ENCODE measurements around the gene ANKDD1B. TPM values are rescaled to one million over a fixed set of nuclear protein-coding genes. Genes with fewer than 3 reads are reported as not detected.
A peak's percentile ranks its signal among the peaks of the same experiment; 100 is the strongest.

The ANKDD1B gene
- total and polyA plus RNA-seq, 2 of the 13 experiments (the other 11 are each of a cell fraction or from before 2014, with no cell fraction given): 0.12 to 0.27 TPM

GRCh38 chr5:75611311-75612225, at the start of gene ANKDD1B (continued):
- TF ChIP-seq HMGXB4 (CRISPR knock-in tag; IDR thresholded peaks at IDR 0.05; ENCODE audit: borderline replicate concordance in 1 of 2, low read depth in 1 of 2) (peak in 1 of 2 experiments; percentile 51; a peak in 1 of 4 replicates), SIX4 (CRISPR knock-in tag; IDR thresholded peaks at IDR 0.05) (no peak), ARNTL (CRISPR knock-in tag; IDR thresholded peaks at IDR 0.05) (no peak), GABPA (IDR thresholded peaks at IDR 0.05; ENCODE audit: low read depth, low read length) (no peak), GABPA (CRISPR knock-in tag; IDR thresholded peaks at IDR 0.05; ENCODE audit: low read depth) (no peak), RAD21 (CRISPR knock-in tag; IDR thresholded peaks at IDR 0.05) (0 out of 2 replicates have a peak, but pooled peaks have one; percentile 31), ZNF430 (CRISPR knock-in tag; IDR thresholded peaks at IDR 0.05) (peak; percentile 45; the same call in 1 of the 2 replicates), IRF1 (CRISPR knock-in tag; IDR thresholded peaks at IDR 0.05; ENCODE audit: low read depth) (no peak), ZNF850 (CRISPR knock-in tag; conservative IDR thresholded peaks at IDR 0.05) (0 out of 2 replicates have a peak, but pooled peaks have one; percentile 57), NFKB2 (CRISPR knock-in tag; IDR thresholded peaks at IDR 0.05; ENCODE audit: borderline replicate concordance) (peak; percentile 67; the same call in 1 of the 2 replicates), ZNF704 (CRISPR knock-in tag; IDR thresholded peaks at IDR 0.05; ENCODE audit: borderline replicate concordance) (no peak), ZNF746 (CRISPR knock-in tag; IDR thresholded peaks at IDR 0.05) (no peak), RNF219 (CRISPR knock-in tag; IDR thresholded peaks at IDR 0.05) (no peak), ZNF557 (CRISPR knock-in tag; IDR thresholded peaks at IDR 0.05) (no peak), TEAD2 (CRISPR knock-in tag; IDR thresholded peaks at IDR 0.05) (no peak), KLF12 (CRISPR knock-in tag; IDR thresholded peaks at IDR 0.05; ENCODE audit: borderline replicate concordance) (no peak), ZNF569 (CRISPR knock-in tag; IDR thresholded peaks at IDR 0.05; ENCODE audit: borderline replicate concordance) (no peak), ZNF878 (CRISPR knock-in tag; IDR thresholded peaks at IDR 0.05) (no peak), ZNF530 (CRISPR knock-in tag; IDR thresholded peaks at IDR 0.05; ENCODE audit: low read depth) (no peak), KMT2B (CRISPR knock-in tag; IDR thresholded peaks at IDR 0.05) (0 out of 2 replicates have a peak, but pooled peaks have one; percentile 16), ZGPAT (CRISPR knock-in tag; IDR thresholded peaks at IDR 0.05) (peak; percentile 38; the same call in 1 of the 2 replicates), ZNF264 (CRISPR knock-in tag; IDR thresholded peaks at IDR 0.05) (no peak)
